ENCODE measurements around the gene TMPRSS3. TPM values are rescaled to one million over a fixed set of nuclear protein-coding genes. Genes with fewer than 3 reads are reported as not detected.

TMPRSS3 gene
- total RNA-seq, 1 donor from 2014 or later, result not detected

- H3K27ac Mint-ChIP-seq, result no peak overlapping the region
- DNase-seq (ENCODE audit: low spot score in 2 of 2, unreplicated experiment in 2 of 2), result no peak
- peaks cover 9% of the 10 kb centered on the region for H3K4me1 Mint-ChIP-seq
- H3K36me3 Mint-ChIP-seq, result no peaks in the 10 kb centered on the region
- H3K4me3 Mint-ChIP-seq, result no peak overlapping the region
- TF ChIP-seq, protein P1, sequence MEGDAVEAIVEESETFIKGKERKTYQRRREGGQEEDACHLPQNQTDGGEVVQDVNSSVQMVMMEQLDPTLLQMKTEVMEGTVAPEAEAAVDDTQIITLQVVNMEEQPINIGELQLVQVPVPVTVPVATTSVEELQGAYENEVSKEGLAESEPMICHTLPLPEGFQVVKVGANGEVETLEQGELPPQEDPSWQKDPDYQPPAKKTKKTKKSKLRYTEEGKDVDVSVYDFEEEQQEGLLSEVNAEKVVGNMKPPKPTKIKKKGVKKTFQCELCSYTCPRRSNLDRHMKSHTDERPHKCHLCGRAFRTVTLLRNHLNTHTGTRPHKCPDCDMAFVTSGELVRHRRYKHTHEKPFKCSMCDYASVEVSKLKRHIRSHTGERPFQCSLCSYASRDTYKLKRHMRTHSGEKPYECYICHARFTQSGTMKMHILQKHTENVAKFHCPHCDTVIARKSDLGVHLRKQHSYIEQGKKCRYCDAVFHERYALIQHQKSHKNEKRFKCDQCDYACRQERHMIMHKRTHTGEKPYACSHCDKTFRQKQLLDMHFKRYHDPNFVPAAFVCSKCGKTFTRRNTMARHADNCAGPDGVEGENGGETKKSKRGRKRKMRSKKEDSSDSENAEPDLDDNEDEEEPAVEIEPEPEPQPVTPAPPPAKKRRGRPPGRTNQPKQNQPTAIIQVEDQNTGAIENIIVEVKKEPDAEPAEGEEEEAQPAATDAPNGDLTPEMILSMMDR (IDR thresholded peaks at IDR 0.05; ENCODE audit: unreplicated experiment), result no peak
- H3K27me3 Mint-ChIP-seq (ENCODE audit: low read depth), result peaks cover 10% of the 10 kb centered on the region
- no peaks in the 10 kb centered on the region for H3K9me3 Mint-ChIP-seq
Measured at GRCh38 chr21:42390696-42391095, 5.2 kb downstream of the TMPRSS3 start.

DNA sequence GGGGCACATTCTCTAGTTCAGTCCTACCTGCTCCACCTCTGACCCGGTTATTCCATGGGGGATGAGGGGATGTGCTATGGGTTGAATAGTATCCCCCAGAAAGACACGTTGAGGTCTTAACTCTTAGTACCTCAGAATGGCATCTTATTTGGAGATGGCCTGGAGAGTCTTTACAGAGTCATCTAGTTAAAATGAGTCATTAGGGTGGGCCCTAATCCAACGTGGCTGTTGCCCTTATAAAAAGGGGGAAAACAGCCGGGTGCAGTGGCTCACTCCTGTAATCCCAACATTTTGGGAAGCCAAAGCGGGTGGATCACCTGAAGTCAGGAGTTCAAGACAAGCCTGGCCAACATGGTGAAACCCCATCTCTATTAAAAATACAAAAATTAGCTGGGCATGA lies 5.7 kb downstream of the TMPRSS3 start:
- Mint-ChIP-seq H3K27ac (no peak overlapping the region), H3K4me1 (peaks cover 9% of the 10 kb centered on the region), H3K4me3 (no peak overlapping the region), H3K27me3 (ENCODE audit: low read depth) (peaks cover 12% of the 10 kb centered on the region), H3K9me3 (no peaks in the 10 kb centered on the region), H3K36me3 (no peaks in the 10 kb centered on the region)
- TF ChIP-seq, protein P1 (IDR thresholded peaks at IDR 0.05; ENCODE audit: unreplicated experiment), result no peak
- no peak for DNase-seq (ENCODE audit: low spot score in 2 of 2, unreplicated experiment in 2 of 2)

DNA sequence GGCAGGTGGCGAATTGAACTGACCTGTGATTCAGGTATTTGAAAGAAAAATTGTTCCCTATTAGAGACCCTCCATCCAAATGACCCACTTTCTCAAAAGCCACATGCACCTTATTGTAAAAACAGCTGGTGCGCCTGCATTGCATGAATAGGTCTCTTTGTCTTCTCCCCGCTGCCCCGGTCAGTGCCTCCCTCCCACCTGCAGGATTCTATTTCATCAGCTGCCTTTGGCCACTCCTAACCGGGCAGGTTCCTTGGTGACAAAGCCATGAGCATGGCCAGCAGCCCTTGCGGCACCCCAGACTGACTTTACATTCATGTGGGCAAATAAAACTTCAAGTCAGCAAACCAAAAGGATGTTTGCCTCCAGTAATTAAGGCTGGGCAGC lies 6.4 kb downstream of the TMPRSS3 start:
- peaks cover 15% of the 10 kb centered on the region for H3K27me3 Mint-ChIP-seq (ENCODE audit: low read depth)
- no peak overlapping the region for H3K27ac Mint-ChIP-seq
- no peak for DNase-seq (ENCODE audit: low spot score in 2 of 2, unreplicated experiment in 2 of 2)
- H3K4me1 Mint-ChIP-seq, result peaks cover 9% of the 10 kb centered on the region
- no peaks in the 10 kb centered on the region for H3K36me3 Mint-ChIP-seq
- H3K9me3 Mint-ChIP-seq, result no peaks in the 10 kb centered on the region
- TF ChIP-seq, protein P1 (IDR thresholded peaks at IDR 0.05; ENCODE audit: unreplicated experiment), result no peak
- H3K4me3 Mint-ChIP-seq, result no peak overlapping the region

DNA sequence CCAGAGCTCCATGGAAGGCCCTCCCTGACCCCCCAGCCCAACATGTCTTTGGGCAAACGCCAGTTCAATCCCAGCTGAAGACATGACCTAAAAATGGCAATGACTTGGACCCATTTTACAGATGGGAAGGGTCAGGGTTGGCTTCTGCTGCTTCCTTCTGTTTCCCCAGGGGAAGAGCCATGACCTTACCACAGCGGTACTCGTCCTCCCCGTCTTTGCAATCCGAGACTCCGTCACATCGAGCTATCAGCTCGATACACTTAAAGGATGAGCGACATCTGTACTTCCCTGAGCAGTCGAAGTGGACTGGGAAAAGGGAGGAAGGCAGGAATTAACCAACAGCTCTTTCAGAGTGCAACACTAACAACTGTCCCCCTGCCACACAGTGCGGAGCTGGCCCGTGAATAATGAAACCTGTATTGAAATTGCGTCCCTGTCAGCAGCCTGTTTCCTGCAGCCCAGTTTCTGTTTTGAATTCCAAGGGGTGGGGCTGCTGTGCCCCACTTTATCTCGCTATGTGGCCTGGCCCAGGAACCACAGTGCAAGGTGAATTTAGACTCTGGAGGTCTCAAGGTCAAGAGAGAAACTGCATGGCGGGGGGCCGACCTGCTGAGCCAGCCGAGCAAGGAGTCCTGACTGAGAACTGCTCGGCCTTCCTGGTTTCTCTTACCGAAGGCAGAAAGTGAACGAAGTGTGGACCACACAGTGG lies 7.0 kb downstream of the TMPRSS3 start:
- H3K4me1 Mint-ChIP-seq, result peaks cover 9% of the 10 kb centered on the region
- H3K27ac Mint-ChIP-seq, result no peak overlapping the region

GRCh38 chr21:42387843-42388340 lies 8.0 kb downstream of the TMPRSS3 start:
- Mint-ChIP-seq H3K36me3 (no peaks in the 10 kb centered on the region), H3K27me3 (ENCODE audit: low read depth) (peaks cover 21% of the 10 kb centered on the region), H3K27ac (no peak overlapping the region), H3K4me1 (peaks cover 9% of the 10 kb centered on the region), H3K9me3 (no peaks in the 10 kb centered on the region), H3K4me3 (no peak overlapping the region)
- DNase-seq (ENCODE audit: low spot score in 2 of 2, unreplicated experiment in 2 of 2), result no peak
- TF ChIP-seq, protein P1 (IDR thresholded peaks at IDR 0.05; ENCODE audit: unreplicated experiment), result no peak

More for the DNA sequence above, 7.0 kb downstream of the TMPRSS3 start:
- Mint-ChIP-seq H3K9me3 (no peaks in the 10 kb centered on the region), H3K27me3 (ENCODE audit: low read depth) (peaks cover 19% of the 10 kb centered on the region), H3K36me3 (no peaks in the 10 kb centered on the region), H3K4me3 (no peak overlapping the region)
- DNase-seq (ENCODE audit: low spot score in 2 of 2, unreplicated experiment in 2 of 2), result no peak
- TF ChIP-seq, protein P1 (IDR thresholded peaks at IDR 0.05; ENCODE audit: unreplicated experiment), result no peak
